ENCODE measurements around the gene AK5.

GRCh38 chr1:77292551-77292950, 10.7 kb downstream of the AK5 start:
- TF ChIP-seq CTCF (IDR thresholded peaks at IDR 0.05) (no peak), POLR2AphosphoS5 (IDR thresholded peaks at IDR 0.05) (no peak)

Measured in prostate gland (tissue), 2 donors.